ENCODE results near the gene PCDHGC4.
A peak's percentile ranks its signal among the peaks of the same experiment; 100 is the strongest.

Gene PCDHGC4

DNA sequence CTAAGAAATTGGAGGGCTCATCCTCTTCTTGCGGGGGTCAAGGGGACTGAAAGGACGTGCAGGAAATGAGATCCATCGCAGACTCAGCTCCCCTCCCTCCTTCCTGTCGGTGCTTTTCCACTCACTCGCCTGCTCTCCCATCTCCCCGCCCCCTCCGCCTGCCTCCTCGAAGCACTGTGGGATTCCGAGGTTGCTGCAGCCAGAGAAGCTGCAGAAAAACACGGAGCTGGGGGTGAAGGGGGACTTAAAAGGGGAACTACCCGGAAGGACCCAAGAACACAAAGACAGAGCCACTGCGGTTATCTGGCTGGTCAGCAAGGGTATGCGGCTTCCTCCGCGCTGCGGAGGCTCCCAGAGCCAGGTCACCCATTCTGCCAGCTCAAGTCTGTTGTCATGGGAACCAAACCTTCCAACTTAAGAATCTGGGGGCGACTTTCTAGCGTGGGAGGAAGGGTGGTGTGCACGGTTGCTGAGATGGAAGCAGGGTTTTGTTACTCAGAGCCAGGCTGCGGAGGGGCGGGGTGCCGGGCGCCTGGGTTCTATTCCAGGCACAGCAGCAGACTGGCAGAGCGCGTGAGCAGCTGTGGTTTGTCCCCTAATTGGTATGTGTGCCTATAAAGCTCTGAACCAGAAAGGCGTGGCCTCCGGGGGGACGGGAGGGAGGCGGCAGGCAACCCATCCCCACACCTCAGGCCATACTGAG, 28.9 kb downstream of the PCDHGC4 start:
- Histone ChIP-seq H3K4me1 (ENCODE audit: insufficient read depth, low read length, severe bottlenecking) (peaks cover 75% of the 10 kb centered on the region), H3F3A (ENCODE audit: insufficient read depth, low read length) (no peaks in the 10 kb centered on the region), H3K36me3 (ENCODE audit: insufficient read depth, low read length) (peaks cover 11% of the 10 kb centered on the region; the same call in 1 of the 2 replicates)

DNA sequence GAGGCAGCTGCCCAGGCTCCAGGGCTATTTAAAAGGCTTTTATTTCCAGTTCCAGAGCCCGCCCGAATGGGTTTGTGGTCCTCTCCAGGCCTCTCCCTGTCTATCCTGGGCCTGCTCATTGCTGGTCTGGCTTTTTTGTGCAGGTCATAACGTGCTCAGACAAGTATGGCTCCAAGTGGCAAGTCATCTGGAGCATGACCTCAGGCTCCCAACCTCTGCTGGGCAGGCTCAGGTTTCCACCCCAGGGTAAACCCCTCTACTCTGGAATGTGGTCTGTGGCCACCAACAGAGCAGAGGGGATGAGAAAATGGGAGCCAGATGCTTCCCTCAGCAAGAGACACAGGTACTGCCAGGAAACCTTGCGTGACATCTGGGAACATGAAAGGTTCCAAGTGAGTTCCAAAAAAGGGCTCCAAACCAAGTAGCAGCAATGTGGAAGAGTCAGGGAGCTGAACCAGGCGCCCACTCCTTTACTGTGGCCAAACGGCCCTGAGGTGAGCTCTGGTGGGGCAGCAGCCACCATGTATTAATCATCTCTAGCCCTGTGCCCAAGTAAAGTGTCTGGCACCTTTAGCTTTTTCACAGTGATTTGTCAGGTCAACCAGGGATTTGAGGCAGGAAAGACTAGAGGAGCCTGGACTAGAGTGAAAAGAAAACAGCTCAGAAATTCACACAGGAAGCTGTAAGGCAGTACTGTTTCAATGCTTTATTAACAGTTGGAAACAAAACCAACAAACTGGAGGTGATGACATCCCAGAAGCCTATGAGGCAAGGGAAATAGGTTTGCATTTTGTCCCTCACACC, 29.7 kb downstream of the PCDHGC4 start:
- Histone ChIP-seq H4K20me1 (ENCODE audit: insufficient read depth, low read length) (no peaks in the 10 kb centered on the region), H3K27me3 (ENCODE audit: insufficient read depth, low read length) (no peaks in the 10 kb centered on the region), H3K4me3 (ENCODE audit: low read depth, low read length, poor library complexity, severe bottlenecking) (no peak overlapping the region), H3K9ac (ENCODE audit: low read length) (peak overlapping the region; percentile 34; the same call in 1 of the 2 replicates), H3K36me3 (ENCODE audit: insufficient read depth, low read length) (peaks cover 18% of the 10 kb centered on the region; the same call in 1 of the 2 replicates), H3K9me2 (ENCODE audit: low read depth, low read length) (no peaks in the 10 kb centered on the region), H3K27ac (ENCODE audit: low read depth, low read length, poor library complexity, severe bottlenecking) (peak overlapping the region; percentile 90), H3K4me2 (ENCODE audit: low read length) (peak overlapping the region; percentile 86), H2AFZ (ENCODE audit: low read length) (no peak overlapping the region), H3K79me2 (ENCODE audit: insufficient read depth, low read length) (no peaks in the 10 kb centered on the region), H3K9me3 (ENCODE audit: low read length) (no peaks in the 10 kb centered on the region), H3K4me1 (ENCODE audit: insufficient read depth, low read length, severe bottlenecking) (peaks cover 68% of the 10 kb centered on the region), H3F3A (ENCODE audit: insufficient read depth, low read length) (no peaks in the 10 kb centered on the region)
- TF ChIP-seq, protein P1, sequence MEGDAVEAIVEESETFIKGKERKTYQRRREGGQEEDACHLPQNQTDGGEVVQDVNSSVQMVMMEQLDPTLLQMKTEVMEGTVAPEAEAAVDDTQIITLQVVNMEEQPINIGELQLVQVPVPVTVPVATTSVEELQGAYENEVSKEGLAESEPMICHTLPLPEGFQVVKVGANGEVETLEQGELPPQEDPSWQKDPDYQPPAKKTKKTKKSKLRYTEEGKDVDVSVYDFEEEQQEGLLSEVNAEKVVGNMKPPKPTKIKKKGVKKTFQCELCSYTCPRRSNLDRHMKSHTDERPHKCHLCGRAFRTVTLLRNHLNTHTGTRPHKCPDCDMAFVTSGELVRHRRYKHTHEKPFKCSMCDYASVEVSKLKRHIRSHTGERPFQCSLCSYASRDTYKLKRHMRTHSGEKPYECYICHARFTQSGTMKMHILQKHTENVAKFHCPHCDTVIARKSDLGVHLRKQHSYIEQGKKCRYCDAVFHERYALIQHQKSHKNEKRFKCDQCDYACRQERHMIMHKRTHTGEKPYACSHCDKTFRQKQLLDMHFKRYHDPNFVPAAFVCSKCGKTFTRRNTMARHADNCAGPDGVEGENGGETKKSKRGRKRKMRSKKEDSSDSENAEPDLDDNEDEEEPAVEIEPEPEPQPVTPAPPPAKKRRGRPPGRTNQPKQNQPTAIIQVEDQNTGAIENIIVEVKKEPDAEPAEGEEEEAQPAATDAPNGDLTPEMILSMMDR (IDR thresholded peaks at IDR 0.05; ENCODE audit: low read length), result no peak
- TF ChIP-seq EZH2 (IDR thresholded peaks at IDR 0.05; ENCODE audit: borderline replicate concordance, low read length), result no peak

More for the DNA sequence above, 28.9 kb downstream of the PCDHGC4 start:
- Histone ChIP-seq H3K9ac (ENCODE audit: low read length) (peak overlapping the region; percentile 69), H4K20me1 (ENCODE audit: insufficient read depth, low read length) (no peaks in the 10 kb centered on the region), H3K9me2 (ENCODE audit: low read depth, low read length) (no peaks in the 10 kb centered on the region), H2AFZ (ENCODE audit: low read length) (no peak overlapping the region), H3K27me3 (ENCODE audit: insufficient read depth, low read length) (no peaks in the 10 kb centered on the region), H3K4me3 (ENCODE audit: low read depth, low read length, poor library complexity, severe bottlenecking) (peak overlapping the region; percentile 61), H3K27ac (ENCODE audit: low read depth, low read length, poor library complexity, severe bottlenecking) (peak overlapping the region; percentile 90), H3K4me2 (ENCODE audit: low read length) (peak overlapping the region; percentile 86), H3K79me2 (ENCODE audit: insufficient read depth, low read length) (no peaks in the 10 kb centered on the region), H3K9me3 (ENCODE audit: low read length) (no peaks in the 10 kb centered on the region)
- TF ChIP-seq, protein P1 (IDR thresholded peaks at IDR 0.05; ENCODE audit: low read length), result no peak
- no peak for TF ChIP-seq EZH2 (IDR thresholded peaks at IDR 0.05; ENCODE audit: borderline replicate concordance, low read length)

DNA sequence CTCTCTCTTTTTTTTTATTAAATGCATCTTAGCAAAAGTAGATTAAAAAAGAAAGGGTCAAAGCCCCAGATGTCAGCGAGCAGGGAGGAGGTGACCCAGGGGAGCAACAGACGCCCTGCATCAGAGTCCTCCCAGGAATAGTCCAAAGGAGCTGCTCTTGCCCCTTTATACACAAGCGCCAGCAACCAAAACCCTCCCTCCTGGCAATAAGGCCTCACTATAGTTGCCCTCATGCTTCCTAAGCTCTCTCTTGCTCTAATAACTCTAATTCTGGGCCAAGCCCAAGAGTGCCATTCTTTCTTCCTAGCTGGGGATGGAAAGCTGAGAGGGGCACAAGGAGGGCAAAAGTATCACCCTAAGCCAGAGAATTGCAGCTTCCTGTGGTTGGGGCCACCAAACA, 30.3 kb downstream of the PCDHGC4 start:
- Histone ChIP-seq H3K36me3 (ENCODE audit: insufficient read depth, low read length) (peaks cover 25% of the 10 kb centered on the region; the same call in 1 of the 2 replicates), H3K79me2 (ENCODE audit: insufficient read depth, low read length) (no peaks in the 10 kb centered on the region), H2AFZ (ENCODE audit: low read length) (no peak overlapping the region), H3K27me3 (ENCODE audit: insufficient read depth, low read length) (no peaks in the 10 kb centered on the region), H3K4me1 (ENCODE audit: insufficient read depth, low read length, severe bottlenecking) (peaks cover 62% of the 10 kb centered on the region), H3K27ac (ENCODE audit: low read depth, low read length, poor library complexity, severe bottlenecking) (peak overlapping the region; percentile 90), H3K9me2 (ENCODE audit: low read depth, low read length) (no peaks in the 10 kb centered on the region), H3K9me3 (ENCODE audit: low read length) (no peaks in the 10 kb centered on the region), H4K20me1 (ENCODE audit: insufficient read depth, low read length) (no peaks in the 10 kb centered on the region), H3K4me2 (ENCODE audit: low read length) (no peak overlapping the region; the same call in 1 of the 2 replicates), H3K4me3 (ENCODE audit: low read depth, low read length, poor library complexity, severe bottlenecking) (no peak overlapping the region), H3F3A (ENCODE audit: insufficient read depth, low read length) (no peaks in the 10 kb centered on the region), H3K9ac (ENCODE audit: low read length) (peak overlapping the region; percentile 3; the same call in 1 of the 2 replicates)
- TF ChIP-seq EZH2 (IDR thresholded peaks at IDR 0.05; ENCODE audit: borderline replicate concordance, low read length), result no peak
- TF ChIP-seq, protein P1 (IDR thresholded peaks at IDR 0.05; ENCODE audit: low read length), result no peak

Data from OCI-LY1 (cell line).